CD14-positive monocyte (primary cell): ENCODE measurements around the gene GYG2. TPM values are rescaled to one million over a fixed set of nuclear protein-coding genes. Genes with fewer than 3 reads are reported as not detected.
A peak's percentile ranks its signal among the peaks of the same experiment; 100 is the strongest.

ENCODE experiments used
- DNase-seq, 3 donors: peaks; one replicate each; pipeline ENCODE4 v3.0.0-alpha.2; 2011 to 2022
- H2AFZ ChIP-seq: 2 replicates; pipeline ENCODE4 v1.6.0; 2012; ENCODE audit warnings: mild to moderate bottlenecking, low read depth, low read length, inconsistent platforms; ENCODE audit not compliant: insufficient read depth, poor library complexity, severe bottlenecking
- H3K27ac ChIP-seq, 2 donors: 1 replicate in 1 of 2; 2 replicates in 1 of 2; pipeline ENCODE4 v1.5.1; 2012 to 2013; ENCODE audit warnings: low read length in 2 of 2, control low read depth in 1 of 2, inconsistent platforms in 1 of 2, low read depth in 1 of 2, mild to moderate bottlenecking in 1 of 2
- H3K27me3 ChIP-seq, 2 donors: one replicate each; pipeline versions ENCODE4 v1.6.0 to v1.6.1; 2011 to 2013; ENCODE audit warnings: low read length in 2 of 2; ENCODE audit not compliant: control insufficient read depth in 2 of 2, insufficient read depth in 2 of 2
- H3K36me3 ChIP-seq, 2 donors: replicated peaks in 1 of 2; 1 replicate in 1 of 2; 2 replicates in 1 of 2; pipeline versions ENCODE4 v1.5.1 to v1.6.1; 2012 to 2013; ENCODE audit warnings: low read length in 2 of 2, control low read depth in 1 of 2, inconsistent platforms in 1 of 2, mild to moderate bottlenecking in 1 of 2; ENCODE audit not compliant: insufficient read depth in 2 of 2, control insufficient read depth in 1 of 2
- H3K4me1 ChIP-seq, 2 donors: 1 replicate in 1 of 2; 2 replicates in 1 of 2; pipeline versions ENCODE4 v1.5.1 to v1.6.1; 2012 to 2013; ENCODE audit warnings: low read length in 2 of 2, control low read depth in 1 of 2, inconsistent platforms in 1 of 2, mild to moderate bottlenecking in 1 of 2, moderate library complexity in 1 of 2; ENCODE audit not compliant: insufficient read depth in 2 of 2, control insufficient read depth in 1 of 2
- H3K4me2 ChIP-seq: replicated peaks from 2 replicates; pipeline ENCODE3; 2012; ENCODE audit warnings: low read length, moderate library complexity, mild to moderate bottlenecking; ENCODE audit not compliant: poor library complexity, severe bottlenecking; ENCODE audit errors: extremely low read depth
- H3K4me3 ChIP-seq, 3 experiments: fragments of 200-600 bp in 1 of 3; sonication (generic) in 1 of 3; replicated peaks in 1 of 3; 1 replicate in 2 of 3; 2 replicates in 1 of 3; pipeline ENCODE4 v1.5.1; 2011 to 2013; ENCODE audit warnings: low read length in 3 of 3, mild to moderate bottlenecking in 3 of 3, control low read depth in 2 of 3, low read depth in 2 of 3, inconsistent platforms in 1 of 3, moderate library complexity in 1 of 3
- H3K79me2 ChIP-seq: 2 replicates; pipeline ENCODE4 v1.6.0; 2012; ENCODE audit warnings: mild to moderate bottlenecking, control low read depth, inconsistent platforms, low read length, moderate library complexity; ENCODE audit not compliant: insufficient read depth
- H3K9ac ChIP-seq: 2 replicates; pipeline ENCODE4 v1.6.0; 2017; ENCODE audit warnings: low read length, mild to moderate bottlenecking; ENCODE audit not compliant: insufficient read depth, poor library complexity, severe bottlenecking
- H3K9me3 ChIP-seq, 2 donors: replicated peaks in 1 of 2; 1 replicate in 1 of 2; 2 replicates in 1 of 2; pipeline versions ENCODE4 v1.5.1 to v1.6.1; 2012 to 2013; ENCODE audit warnings: low read length in 2 of 2, control low read depth in 1 of 2; ENCODE audit not compliant: control insufficient read depth in 1 of 2, insufficient read depth in 1 of 2
- H4K20me1 ChIP-seq: 2 replicates; pipeline ENCODE4 v1.6.0; 2012; ENCODE audit warnings: mild to moderate bottlenecking, low read length, control low read depth, moderate library complexity; ENCODE audit not compliant: insufficient read depth
- H3K27ac Mint-ChIP-seq, 7 donors: one replicate each; pipeline ENCODE4 v1.8.0; 2020; ENCODE audit warnings: mild to moderate bottlenecking in 7 of 7, mixed read lengths in 7 of 7, moderate library complexity in 6 of 7, inconsistent platforms in 2 of 7
- H3K27me3 Mint-ChIP-seq, 3 donors: one replicate each; pipeline ENCODE4 v1.8.0; 2021 to 2022; ENCODE audit warnings: low read depth in 3 of 3, mild to moderate bottlenecking in 3 of 3, mixed read lengths in 3 of 3, moderate library complexity in 3 of 3, inconsistent platforms in 1 of 3
- H3K36me3 Mint-ChIP-seq, 2 donors: one replicate each; pipeline ENCODE4 v1.8.0; 2020; ENCODE audit warnings: mixed read lengths in 2 of 2, inconsistent platforms in 1 of 2, mild to moderate bottlenecking in 1 of 2
- H3K4me1 Mint-ChIP-seq: one replicate; pipeline ENCODE4 v1.8.0; 2020; ENCODE audit warnings: mild to moderate bottlenecking, mixed read lengths
- H3K4me3 Mint-ChIP-seq, 2 donors: one replicate each; pipeline ENCODE4 v1.8.0; 2020; ENCODE audit warnings: mild to moderate bottlenecking in 2 of 2, mixed read lengths in 2 of 2, moderate library complexity in 1 of 2
- H3K9me3 Mint-ChIP-seq, 7 donors: one replicate each; pipeline ENCODE4 v1.8.0; 2020 to 2022; ENCODE audit warnings: mixed read lengths in 7 of 7, mild to moderate bottlenecking in 6 of 7, moderate library complexity in 6 of 7, inconsistent platforms in 2 of 7
- CTCF ChIP-seq: fragments of 200-600 bp; IDR thresholded peaks from one replicate; pipeline ENCODE4 v1.8.0; 2022; ENCODE audit warnings: antibody characterized with exemption, mild to moderate bottlenecking
- WGBS: methylation state at CpG from one replicate; pipeline ENCODE4 v1.1.5; 2013; ENCODE audit warnings: missing lambda C conversion rate; ENCODE audit not compliant: insufficient coverage; 5-methylcytosine and 5-hydroxymethylcytosine counted together
- intact Hi-C, 2 donors: fragments of 100-400 bp; cut with micrococcal nuclease; formaldehyde crosslinking; loops; one replicate each; pipeline versions ENCODE4 v1.15.0 to v1.15.1; 2023
- polyA plus RNA-seq, 3 donors: library from polyadenylated mRNA; depleted of rRNA in 1 of 3; unstranded in 2 of 3; stranded (reverse) in 1 of 3; fragments of 300-500 nt in 2 of 3; fragments of >200 nt in 1 of 3; fragmentation: Illumina TruSeq in 2 of 3; gene quantifications; 1 replicate in 2 of 3; 2 replicates in 1 of 3; pipeline ENCODE4 v1.2.3, GENCODE V29; 2012 to 2021

Gene GYG2
- polyA plus RNA-seq, 3 donors: not detected

GRCh38 chrX:2898846-2899512 is 70.2 kb downstream of the GYG2 start:
- Histone ChIP-seq H3K9me3 (peaks cover 7 to 11% of the 10 kb centered on the region in 2 donors), H3K4me3 (no peak overlapping the region), H3K9ac (no peak overlapping the region), H3K27me3 (no peaks in the 10 kb centered on the region), H3K27ac (no peak overlapping the region), H3K36me3 (no peaks in the 10 kb centered on the region), H3K79me2 (no peaks in the 10 kb centered on the region), H4K20me1 (no peaks in the 10 kb centered on the region), H3K4me2 (no peak overlapping the region), H2AFZ (peak overlapping the region; percentile 72), H3K4me1 (peaks cover 45 to 62% of the 10 kb centered on the region in 2 donors)
- peaks cover 0 to 9% (median 2%) of the 10 kb centered on the region in 3 donors for H3K27me3 Mint-ChIP-seq
- H3K4me3 Mint-ChIP-seq: no peak overlapping the region
- peaks cover 44% of the 10 kb centered on the region for H3K4me1 Mint-ChIP-seq
- H3K36me3 Mint-ChIP-seq: no peaks in the 10 kb centered on the region
- TF ChIP-seq CTCF: no peak
- intact Hi-C loops: no loop called here
- DNase-seq: no peak
- H3K9me3 Mint-ChIP-seq: peaks cover 3 to 13% (median 10%) of the 10 kb centered on the region in 7 donors
- WGBS: 80% methylated on average over 1 of the region's 13 CpGs
- peak overlapping the region in 1 of 7 donors; percentile 80 for H3K27ac Mint-ChIP-seq

GRCh38 chrX:2901367-2902036 is 72.8 kb downstream of the GYG2 start:
- intact Hi-C loops: no loop called here

More at GRCh38 chrX:2901367-2902036, 72.8 kb downstream of the GYG2 start:
- Histone ChIP-seq H3K9ac (no peak overlapping the region), H3K4me1 (peaks cover 30 to 42% of the 10 kb centered on the region in 2 donors), H3K4me2 (no peak overlapping the region), H3K27ac (peak overlapping the region in 1 of 2 donors; percentile 4), H3K27me3 (no peaks in the 10 kb centered on the region), H3K36me3 (no peaks in the 10 kb centered on the region), H3K79me2 (no peaks in the 10 kb centered on the region), H2AFZ (no peak overlapping the region), H3K9me3 (peaks cover 14 to 18% of the 10 kb centered on the region in 2 donors), H3K4me3 (no peak overlapping the region), H4K20me1 (no peaks in the 10 kb centered on the region)
- Mint-ChIP-seq H3K9me3 (peaks cover 6 to 23% (median 19%) of the 10 kb centered on the region in 7 donors), H3K27me3 (peaks cover 0 to 8% (median 2%) of the 10 kb centered on the region in 3 donors), H3K36me3 (peaks cover 0 to 7% of the 10 kb centered on the region in 2 donors), H3K4me1 (peaks cover 35% of the 10 kb centered on the region), H3K27ac (peak overlapping the region; percentile 38 to 73 (median 66)), H3K4me3 (no peak overlapping the region)
- DNase-seq: peak; percentile 23 to 47 (median 23)
- no peak for TF ChIP-seq CTCF
- WGBS: 100% methylated on average over 1 of the region's 9 CpGs
